ENCODE measurements around the gene RTN1.

Gene RTN1

DNA sequence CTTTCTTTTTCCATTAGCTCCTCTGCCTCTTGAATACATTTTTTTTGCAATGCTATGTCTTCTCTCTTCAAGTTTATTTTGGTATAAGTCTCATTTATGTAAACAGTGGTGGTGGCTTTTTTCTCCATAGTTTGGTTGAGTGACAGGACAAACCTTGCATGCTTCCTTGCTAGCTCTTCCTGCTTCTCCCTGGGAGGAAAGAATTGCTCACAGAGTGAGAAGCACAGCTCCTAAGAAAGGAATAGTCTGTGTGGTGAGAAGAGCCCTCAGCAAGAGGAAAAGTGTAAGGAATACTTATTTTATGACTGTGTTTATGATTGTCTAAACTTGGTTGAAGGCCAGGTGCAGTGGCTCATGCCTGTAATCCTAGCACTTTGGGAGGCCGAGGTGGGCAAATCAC is 305.5 kb downstream of the RTN1 start:
- no peak for DNase-seq (ENCODE audit: low read depth)
- TF ChIP-seq, protein P1, sequence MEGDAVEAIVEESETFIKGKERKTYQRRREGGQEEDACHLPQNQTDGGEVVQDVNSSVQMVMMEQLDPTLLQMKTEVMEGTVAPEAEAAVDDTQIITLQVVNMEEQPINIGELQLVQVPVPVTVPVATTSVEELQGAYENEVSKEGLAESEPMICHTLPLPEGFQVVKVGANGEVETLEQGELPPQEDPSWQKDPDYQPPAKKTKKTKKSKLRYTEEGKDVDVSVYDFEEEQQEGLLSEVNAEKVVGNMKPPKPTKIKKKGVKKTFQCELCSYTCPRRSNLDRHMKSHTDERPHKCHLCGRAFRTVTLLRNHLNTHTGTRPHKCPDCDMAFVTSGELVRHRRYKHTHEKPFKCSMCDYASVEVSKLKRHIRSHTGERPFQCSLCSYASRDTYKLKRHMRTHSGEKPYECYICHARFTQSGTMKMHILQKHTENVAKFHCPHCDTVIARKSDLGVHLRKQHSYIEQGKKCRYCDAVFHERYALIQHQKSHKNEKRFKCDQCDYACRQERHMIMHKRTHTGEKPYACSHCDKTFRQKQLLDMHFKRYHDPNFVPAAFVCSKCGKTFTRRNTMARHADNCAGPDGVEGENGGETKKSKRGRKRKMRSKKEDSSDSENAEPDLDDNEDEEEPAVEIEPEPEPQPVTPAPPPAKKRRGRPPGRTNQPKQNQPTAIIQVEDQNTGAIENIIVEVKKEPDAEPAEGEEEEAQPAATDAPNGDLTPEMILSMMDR (IDR thresholded peaks at IDR 0.05; ENCODE audit: control insufficient read depth, insufficient read depth, low read depth, low read length, missing control alignments): no peak
- no peak overlapping the region for H3K4me3 ChIP-seq (ENCODE audit: control insufficient read depth, low read depth, low read length)

DNA sequence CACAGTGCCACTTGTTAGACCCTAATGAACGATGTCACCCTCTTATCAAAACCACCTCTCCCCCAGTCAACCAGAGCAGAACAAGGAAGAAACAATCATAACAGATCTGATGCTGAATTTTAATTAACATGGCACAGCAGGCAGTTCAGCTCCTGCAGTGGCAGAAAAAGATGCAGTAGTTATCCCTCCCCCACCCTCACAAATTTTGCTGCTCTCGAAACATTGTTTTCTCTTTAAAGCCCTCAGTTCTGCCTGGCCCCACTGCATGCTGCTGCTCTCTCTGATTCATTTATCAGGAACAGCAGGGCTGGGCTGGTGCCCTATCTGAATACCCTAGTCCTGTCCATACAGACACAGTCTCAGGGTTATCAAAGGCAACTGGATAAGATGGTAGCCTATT is 306.2 kb downstream of the RTN1 start:
- H3K4me3 ChIP-seq (ENCODE audit: control insufficient read depth, low read depth, low read length): no peak overlapping the region
- TF ChIP-seq, protein P1 (IDR thresholded peaks at IDR 0.05; ENCODE audit: control insufficient read depth, insufficient read depth, low read depth, low read length, missing control alignments): no peak
- DNase-seq (ENCODE audit: low read depth): no peak

DNA sequence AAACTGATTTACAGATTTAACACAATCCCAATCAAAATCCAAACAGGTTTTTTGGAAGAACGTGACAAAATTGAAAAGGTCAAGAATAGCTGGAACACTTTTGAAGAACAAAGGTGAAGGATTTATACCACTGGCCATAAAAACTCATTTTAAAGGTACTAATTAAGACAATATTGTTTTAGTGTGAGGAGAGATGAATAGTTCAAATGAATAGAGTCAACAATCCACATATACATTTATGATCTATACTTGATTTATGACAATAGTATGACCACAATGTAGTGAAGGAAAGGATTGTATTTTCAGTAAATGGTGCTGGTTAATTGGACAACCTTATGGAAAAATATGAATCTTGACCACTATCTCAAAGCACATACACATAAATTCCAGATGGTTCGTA is 323.3 kb downstream of the RTN1 start:
- TF ChIP-seq, protein P1 (IDR thresholded peaks at IDR 0.05; ENCODE audit: control insufficient read depth, insufficient read depth, low read depth, low read length, missing control alignments): no peak
- H3K4me3 ChIP-seq (ENCODE audit: control insufficient read depth, low read depth, low read length): no peak overlapping the region
- no peak for DNase-seq (ENCODE audit: low read depth)
